ENCODE data around the gene ACIN1.

Gene ACIN1

GRCh38 chr14:23093526-23093925, 1.4 kb downstream of the ACIN1 start:
- no peak for TF ChIP-seq CTCF (IDR thresholded peaks at IDR 0.05)

- TF ChIP-seq CTCF (IDR thresholded peaks at IDR 0.05): no peak
These were observed 1.8 kb downstream of the ACIN1 start for GRCh38 chr14:23093104-23093503.

GRCh38 chr14:23091294-23092225, 3.4 kb downstream of the ACIN1 start:
- TF ChIP-seq CTCF (IDR thresholded peaks at IDR 0.05): no peak

GRCh38 chr14:23090254-23090636, 4.7 kb downstream of the ACIN1 start:
- TF ChIP-seq CTCF (IDR thresholded peaks at IDR 0.05): no peak

- TF ChIP-seq CTCF (IDR thresholded peaks at IDR 0.05): no peak
These were observed 5.3 kb downstream of the ACIN1 start for GRCh38 chr14:23089498-23090253.

GRCh38 chr14:23086565-23086964, 8.4 kb downstream of the ACIN1 start:
- no peak for TF ChIP-seq CTCF (IDR thresholded peaks at IDR 0.05)

GRCh38 chr14:23085458-23085857, 9.5 kb downstream of the ACIN1 start:
- no peak for TF ChIP-seq CTCF (IDR thresholded peaks at IDR 0.05)
